NOMO-1 treated with DMSO at 0.1 percent for 48 hours (cell line): ENCODE results near the gene ATP2A1.
A peak's percentile ranks its signal among the peaks of the same experiment; 100 is the strongest.
"Not testable (repeated sequence)": the region's sequence is repeated elsewhere in the genome, so short reads cannot be mapped to it uniquely, and the experiment has no call there.

Experiments
- DNase-seq: peaks from one replicate; lab custom pipeline; 2025; ENCODE audit not compliant: unreplicated experiment; lab: John Stamatoyannopoulos, UW

The ATP2A1 gene

GRCh38 chr16:28858421-28858820, 19.9 kb upstream of the ATP2A1 start:
- no peak for DNase-seq

- no peak for DNase-seq
Measured at GRCh38 chr16:28859326-28859725, 19.0 kb upstream of the ATP2A1 start.

- no peak for DNase-seq
Measured at GRCh38 chr16:28863929-28864793, 14.1 kb upstream of the ATP2A1 start.

DNA sequence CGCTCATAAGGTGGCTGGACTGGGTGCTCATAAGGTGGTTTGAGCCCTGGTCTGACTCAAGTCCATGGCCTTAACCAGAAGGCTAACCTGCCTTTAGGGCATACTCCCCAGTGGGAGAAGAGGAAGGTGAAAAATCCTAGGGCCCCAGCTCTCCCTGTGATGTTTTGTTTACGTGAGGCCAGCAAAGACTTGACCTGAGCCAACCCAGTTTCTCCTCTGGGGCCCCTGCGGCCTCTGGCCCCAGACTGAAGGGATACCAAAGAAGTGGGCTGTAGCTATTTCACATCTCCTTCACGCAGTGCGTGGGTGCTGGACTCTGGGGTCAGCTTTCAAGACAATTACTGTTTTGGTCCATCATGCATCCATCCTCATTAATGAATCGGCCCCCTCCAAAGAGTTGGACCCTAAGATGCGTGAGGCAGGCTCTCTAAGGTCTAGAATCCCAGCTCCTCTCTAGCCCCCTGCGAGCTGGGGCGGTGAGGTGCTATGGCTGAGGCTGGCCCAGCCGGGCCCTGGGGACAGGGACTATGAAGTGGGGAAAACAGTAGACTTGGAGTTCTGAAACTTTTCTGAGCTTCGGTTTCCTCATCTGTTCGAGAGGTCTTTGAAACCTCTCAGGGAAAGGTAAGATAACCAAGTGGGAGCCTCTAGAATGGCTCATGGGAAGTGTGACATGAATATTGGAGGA, 13.1 kb upstream of the ATP2A1 start:
- DNase-seq, result no peak

DNA sequence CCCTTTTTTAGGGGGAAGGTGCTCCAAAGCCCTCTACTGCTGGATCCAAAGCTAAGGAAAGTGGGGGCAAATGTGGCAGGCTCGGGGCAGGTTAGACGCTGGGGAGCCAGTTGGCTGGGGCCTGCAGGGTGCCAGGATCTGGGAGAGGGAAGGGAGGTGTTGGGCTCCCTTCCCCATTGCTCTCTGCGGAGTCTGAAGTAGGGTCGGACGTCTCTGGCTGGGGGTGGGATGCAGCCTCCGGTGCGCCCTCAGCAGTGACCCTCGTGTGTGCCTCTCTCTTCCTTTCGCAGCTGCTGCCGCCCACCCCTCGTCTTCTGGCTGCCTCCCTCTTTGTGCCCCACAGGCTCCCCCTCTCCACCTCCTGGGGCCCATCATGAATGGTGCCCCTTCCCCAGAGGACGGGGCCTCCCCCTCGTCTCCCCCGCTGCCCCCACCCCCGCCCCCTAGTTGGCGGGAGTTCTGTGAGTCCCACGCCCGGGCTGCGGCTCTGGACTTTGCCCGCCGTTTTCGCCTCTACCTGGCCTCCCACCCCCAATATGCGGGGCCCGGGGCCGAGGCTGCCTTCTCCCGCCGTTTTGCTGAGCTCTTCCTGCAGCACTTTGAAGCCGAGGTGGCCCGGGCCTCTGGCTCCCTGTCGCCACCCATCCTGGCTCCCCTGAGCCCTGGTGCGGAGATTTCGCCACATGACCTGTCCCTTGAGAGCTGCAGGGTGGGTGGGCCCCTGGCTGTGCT, 12.4 kb upstream of the ATP2A1 start:
- no peak for DNase-seq

DNA sequence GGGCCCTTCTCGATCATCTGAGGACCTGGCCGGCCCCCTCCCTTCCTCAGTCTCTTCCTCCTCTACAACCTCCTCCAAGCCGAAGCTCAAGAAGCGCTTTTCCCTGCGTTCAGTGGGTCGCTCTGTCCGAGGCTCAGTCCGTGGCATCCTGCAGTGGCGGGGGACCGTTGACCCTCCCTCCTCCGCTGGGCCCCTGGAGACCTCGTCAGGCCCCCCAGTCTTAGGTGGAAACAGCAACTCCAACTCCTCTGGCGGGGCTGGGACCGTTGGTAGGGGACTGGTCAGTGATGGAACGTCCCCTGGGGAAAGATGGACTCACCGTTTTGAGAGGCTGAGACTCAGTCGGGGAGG, 11.9 kb upstream of the ATP2A1 start:
- no peak for DNase-seq

DNA sequence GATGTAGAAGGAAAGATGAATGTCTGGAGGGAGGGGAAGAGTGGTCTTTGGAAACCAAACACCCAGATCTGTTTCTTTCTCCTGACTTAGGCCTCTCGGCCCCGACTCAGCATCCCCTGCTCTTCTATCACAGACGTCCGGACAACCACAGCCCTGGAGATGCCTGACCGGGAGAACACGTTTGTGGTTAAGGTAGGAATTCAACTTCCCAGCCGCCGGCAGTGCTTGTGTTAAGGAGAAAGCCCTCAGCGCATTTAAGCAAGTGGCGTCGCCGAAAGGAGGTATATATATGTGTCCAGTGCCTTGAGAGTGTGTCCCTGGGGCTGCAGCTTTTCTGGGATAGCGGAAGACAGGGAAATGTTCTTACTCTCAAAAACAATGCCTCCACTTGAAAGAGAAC, 11.0 kb upstream of the ATP2A1 start:
- DNase-seq, result no peak

- DNase-seq, result not testable (repeated sequence)
Measured at GRCh38 chr16:28867646-28868045, 10.6 kb upstream of the ATP2A1 start.

DNA sequence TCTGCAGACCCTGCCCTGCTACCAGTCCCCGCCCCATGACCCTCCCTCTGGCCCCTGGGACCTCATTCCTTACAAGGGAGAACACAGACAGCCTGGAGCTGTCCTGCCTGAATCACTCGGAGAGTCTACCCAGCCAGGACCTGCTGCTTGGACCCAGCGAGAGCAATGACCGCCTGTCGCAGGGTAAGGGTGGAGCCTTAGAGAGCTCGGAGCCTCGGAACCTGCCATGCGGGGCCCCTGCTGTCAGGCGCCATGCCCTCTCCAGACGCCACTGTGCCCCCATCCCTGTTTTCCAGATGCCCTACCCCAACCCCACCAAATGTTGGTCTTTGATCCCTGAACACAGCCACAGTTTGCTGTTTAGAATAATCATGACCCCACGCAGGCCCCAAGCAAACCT, 9.1 kb upstream of the ATP2A1 start:
- DNase-seq, result no peak

GRCh38 chr16:28872952-28873351, 5.3 kb upstream of the ATP2A1 start:
- DNase-seq, result no peak

DNA sequence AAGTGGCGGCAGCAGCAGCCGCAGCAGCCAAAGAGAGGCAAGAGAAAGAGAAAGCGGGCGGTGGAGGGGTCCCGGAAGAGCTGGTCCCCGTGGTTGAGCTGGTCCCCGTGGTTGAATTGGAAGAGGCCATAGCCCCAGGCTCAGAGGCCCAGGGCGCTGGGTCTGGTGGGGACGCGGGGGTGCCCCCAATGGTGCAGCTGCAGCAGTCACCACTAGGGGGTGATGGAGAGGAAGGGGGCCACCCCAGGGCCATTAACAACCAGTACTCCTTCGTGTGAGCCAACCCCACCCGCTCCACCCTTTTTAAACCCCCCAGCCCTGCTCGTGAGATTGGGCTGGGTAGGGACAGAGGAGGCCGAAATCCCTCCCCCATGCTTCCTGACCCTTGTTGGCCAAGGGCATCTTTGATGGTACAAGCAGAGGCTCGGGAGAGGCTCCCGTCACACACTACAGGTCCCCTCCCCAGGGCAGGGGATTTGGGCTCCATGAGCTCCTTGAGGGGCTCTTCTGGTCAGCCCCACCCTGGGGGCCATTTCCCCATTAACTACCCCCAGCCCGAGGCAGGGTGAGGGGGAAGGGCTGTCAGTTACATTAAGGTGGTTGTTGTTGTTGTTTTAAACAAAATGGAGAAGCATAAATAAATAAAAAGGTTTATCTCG, 4.6 kb upstream of the ATP2A1 start:
- DNase-seq, result peak; percentile 5

- no peak for DNase-seq
Measured at GRCh38 chr16:28874406-28874805, 3.9 kb upstream of the ATP2A1 start.

DNA sequence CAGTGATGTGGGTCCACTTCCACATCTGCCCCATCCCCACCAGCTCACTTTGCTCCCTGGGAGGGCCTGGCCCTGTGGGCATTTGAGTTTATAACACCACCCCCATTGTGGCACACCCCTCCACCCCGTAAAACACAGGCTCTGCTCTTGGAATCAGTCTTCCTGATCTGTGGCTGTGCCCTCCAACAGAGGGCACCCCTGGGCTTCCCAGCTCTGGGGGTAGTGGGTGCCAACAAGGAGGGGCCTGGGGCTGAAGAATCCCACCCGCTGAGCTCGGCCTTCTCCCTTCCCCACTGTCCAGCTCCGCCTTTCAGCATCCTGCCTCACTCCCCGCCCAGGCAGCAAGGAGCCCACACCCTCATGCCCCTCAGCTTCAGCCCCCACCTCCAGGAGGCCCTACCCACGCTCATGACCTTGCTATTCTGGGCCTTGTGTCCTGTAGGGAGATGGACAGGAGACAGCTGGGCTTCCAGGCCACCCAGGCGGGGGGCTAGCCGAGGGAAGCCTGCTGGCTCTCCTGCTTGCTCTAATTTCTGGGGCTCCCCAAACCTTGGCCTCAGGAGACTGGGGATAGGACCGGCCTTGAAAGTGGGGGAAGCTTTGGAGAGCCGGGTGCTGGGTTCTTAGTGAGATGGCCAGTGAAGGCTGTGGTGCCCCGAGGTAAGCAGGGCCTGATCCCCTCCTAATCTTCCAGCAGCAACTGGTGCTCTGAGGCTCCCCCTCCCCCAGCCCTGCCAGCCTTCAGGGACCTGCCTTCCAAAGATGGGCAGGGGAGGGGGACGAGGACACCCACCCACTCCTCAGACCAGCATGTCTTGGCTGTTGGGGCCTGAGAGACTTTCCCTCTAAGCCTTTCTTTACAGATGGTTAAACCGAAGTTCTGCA, 2.9 kb upstream of the ATP2A1 start:
- DNase-seq, result no peak

- no peak for DNase-seq
Measured at GRCh38 chr16:28876019-28876659, 2.1 kb upstream of the ATP2A1 start.

DNA sequence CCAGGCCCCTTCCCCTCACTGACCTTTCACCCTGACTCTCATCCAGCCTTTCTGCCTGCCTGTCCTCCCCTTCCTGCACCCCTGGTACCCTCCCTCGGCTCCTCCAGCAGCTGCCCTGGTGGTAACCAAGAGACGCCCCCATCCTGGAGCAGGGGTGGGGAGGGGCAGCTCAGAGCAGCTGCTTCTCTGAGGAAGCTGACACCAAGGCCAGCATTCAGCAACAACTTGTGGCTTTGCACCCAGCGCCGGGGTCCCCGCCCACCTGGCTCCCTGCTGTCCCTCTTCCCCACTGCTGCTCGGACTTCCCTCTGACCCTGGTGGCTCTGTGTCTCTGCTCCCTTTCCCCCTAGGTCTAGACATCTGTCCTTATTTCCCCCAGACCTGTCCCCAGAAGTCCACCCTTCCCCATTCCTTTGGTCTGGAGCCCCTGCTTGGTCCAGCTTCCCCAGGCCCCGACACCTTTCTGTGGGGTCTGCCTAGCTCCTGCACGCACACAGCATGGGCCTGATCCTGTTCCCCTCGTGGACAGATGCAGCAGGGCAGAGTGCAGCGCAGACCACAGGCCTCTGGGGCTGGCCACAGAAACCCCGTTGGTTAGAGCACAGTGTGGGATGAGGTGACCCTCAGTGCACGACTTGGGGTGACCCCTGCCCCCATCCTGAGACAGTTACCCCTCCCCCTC, 1.2 kb upstream of the ATP2A1 start:
- no peak for DNase-seq

DNA sequence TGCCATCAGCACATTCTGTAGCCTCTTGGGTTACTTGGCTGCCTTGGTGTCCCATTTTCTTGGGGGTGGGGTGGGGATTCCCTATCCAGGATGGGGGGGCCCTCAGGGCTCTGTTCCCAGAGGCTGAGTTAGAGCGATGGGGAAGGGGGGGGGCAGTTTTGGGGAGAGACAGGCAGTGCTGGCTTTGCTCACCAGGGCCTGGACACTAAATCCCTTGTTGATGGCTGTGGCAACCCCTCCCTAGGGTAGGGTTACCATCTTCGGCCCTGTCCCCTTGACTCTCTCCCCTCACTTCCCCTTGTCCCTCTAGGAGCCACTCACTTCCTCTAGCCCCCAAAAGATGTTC, 660 bp upstream of the ATP2A1 start:
- DNase-seq, result no peak

DNA sequence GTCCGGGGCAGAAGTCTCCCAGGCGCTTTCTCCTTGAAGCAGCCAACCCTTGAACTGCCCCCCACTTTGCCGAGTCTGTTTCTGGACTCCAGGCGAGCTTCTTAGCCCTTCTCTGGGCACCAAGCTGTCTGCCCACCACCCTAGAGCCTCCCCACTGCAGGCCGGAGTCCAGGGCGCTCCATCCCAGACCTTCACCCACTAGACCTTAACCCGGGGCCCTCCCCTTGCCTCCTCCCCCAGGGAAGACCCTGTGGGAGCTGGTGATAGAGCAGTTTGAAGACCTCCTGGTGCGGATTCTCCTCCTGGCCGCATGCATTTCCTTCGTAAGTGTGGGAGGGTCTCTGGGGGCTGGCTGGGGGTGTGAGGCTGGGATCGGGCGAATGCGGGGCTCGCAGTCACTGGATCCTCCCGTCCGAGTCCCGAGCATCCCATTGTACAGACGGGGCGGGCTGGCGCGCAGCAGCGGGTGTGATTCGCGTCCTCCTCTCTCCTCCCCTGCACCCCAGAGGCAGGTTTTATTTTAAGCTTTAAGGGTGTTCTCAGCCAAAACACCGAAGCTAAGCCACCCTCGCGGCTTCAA, 1.1 kb downstream of the ATP2A1 start:
- DNase-seq, result no peak

DNA sequence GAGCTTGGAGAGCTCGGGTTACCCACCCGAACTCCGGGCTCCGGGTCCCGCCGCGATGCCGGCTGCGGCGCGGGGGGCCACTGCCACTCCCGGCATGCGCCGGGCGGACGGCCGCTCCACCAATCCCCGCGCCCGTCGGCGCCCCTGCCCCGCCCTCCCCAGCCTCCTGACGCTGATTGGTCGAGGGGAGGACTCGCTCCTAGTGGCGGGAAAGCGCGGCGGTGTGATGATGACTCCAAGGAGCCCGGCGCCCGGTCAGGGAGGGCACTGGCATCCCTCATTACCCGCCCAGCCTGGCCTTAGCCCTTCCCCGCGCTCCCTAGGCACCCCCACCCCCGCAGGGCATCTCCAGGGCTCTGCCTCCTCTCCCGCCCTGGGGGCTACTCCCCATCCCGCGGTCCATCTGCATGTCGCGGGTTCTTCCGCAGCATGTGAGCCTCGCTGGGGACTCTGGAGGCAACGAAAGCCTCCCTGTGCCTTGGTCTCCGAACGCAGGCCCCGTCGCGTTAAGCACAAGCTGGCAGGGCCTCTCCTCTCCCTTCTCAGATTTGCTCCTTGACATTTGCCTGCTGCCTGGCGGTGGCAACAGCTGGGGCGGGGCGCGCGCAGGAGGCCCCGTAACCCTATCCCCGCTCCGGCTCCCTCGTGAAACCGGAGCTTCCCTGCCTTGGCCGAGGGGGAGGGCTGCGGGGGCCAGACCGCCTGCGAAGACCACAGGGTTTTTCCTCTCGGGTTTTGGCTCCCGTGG, 1.7 kb downstream of the ATP2A1 start:
- DNase-seq, result peak; percentile 81

GRCh38 chr16:28880589-28880915, 2.3 kb downstream of the ATP2A1 start:
- DNase-seq, result no peak
